GM03348 (cell line): Measurements from ENCODE around the gene HOXD9.
A peak's percentile ranks its signal among the peaks of the same experiment; 100 is the strongest.

Experiments used
- DNase-seq: peaks from one replicate; pipeline ENCODE4 v3.0.0; 2012; ENCODE audit warnings: low spot score

HOXD9 gene

GRCh38 chr2:176085861-176086771 is 36.4 kb upstream of the HOXD9 start:
- peak; percentile 67 for DNase-seq

GRCh38 chr2:176087330-176088047 is 35.0 kb upstream of the HOXD9 start:
- DNase-seq = no peak

- DNase-seq = peak; percentile 86
Observed at GRCh38 chr2:176088048-176088936, 34.2 kb upstream of the HOXD9 start.

GRCh38 chr2:176088937-176089842 is 33.3 kb upstream of the HOXD9 start:
- no peak for DNase-seq

- no peak for DNase-seq
Observed at GRCh38 chr2:176089843-176090395, 32.6 kb upstream of the HOXD9 start.

- no peak for DNase-seq
Observed at GRCh38 chr2:176090862-176091261, 31.7 kb upstream of the HOXD9 start.

GRCh38 chr2:176091329-176092258 is 30.9 kb upstream of the HOXD9 start:
- DNase-seq = no peak

- DNase-seq = no peak
Observed at GRCh38 chr2:176092270-176093144, 30.0 kb upstream of the HOXD9 start, which contains the start of gene HOXD13. Gene HOXD13 (plus strand): TSS chr2:176092721. CDS start chr2:176092891, 170 bp downstream.

GRCh38 chr2:176093145-176093897 is 29.2 kb upstream of the HOXD9 start:
- DNase-seq = no peak

GRCh38 chr2:176093898-176094249 is 28.6 kb upstream of the HOXD9 start:
- no peak for DNase-seq

- no peak for DNase-seq
Observed at GRCh38 chr2:176094349-176094748, 28.2 kb upstream of the HOXD9 start.

- DNase-seq = no peak
Observed at GRCh38 chr2:176095421-176095820, 27.1 kb upstream of the HOXD9 start.

- no peak for DNase-seq
Observed at GRCh38 chr2:176096243-176096985, 26.1 kb upstream of the HOXD9 start.

- DNase-seq = peak; percentile 89
Observed at GRCh38 chr2:176096986-176097819, 25.3 kb upstream of the HOXD9 start.

- DNase-seq = no peak
Observed at GRCh38 chr2:176097820-176098365, 24.6 kb upstream of the HOXD9 start.
